Panc1 (cell line): ENCODE data around the gene MROH2A.

Experiments used
- CTCF ChIP-seq: fragments of 450-650 bp; IDR thresholded peaks from 2 replicates; pipeline ENCODE4 v1.5.1; 2017; ENCODE audit warnings: mild to moderate bottlenecking
- POLR2AphosphoS5 ChIP-seq: IDR thresholded peaks from 2 replicates; pipeline ENCODE4 v1.6.1; 2012; ENCODE audit warnings: mild to moderate bottlenecking, low read depth, low read length, moderate library complexity
- REST ChIP-seq, 2 experiments: IDR thresholded peaks; 2 replicates each; pipeline ENCODE4 v1.6.1; 2011 to 2012; ENCODE audit warnings: low read depth in 2 of 2, control low read depth in 1 of 2, low read length in 1 of 2, mild to moderate bottlenecking in 1 of 2, moderate library complexity in 1 of 2; ENCODE audit not compliant: insufficient read depth in 1 of 2
- SIN3A ChIP-seq: IDR thresholded peaks from 2 replicates; pipeline ENCODE4 v1.6.1; 2012; ENCODE audit warnings: low read depth, mild to moderate bottlenecking, low read length, moderate library complexity, borderline replicate concordance; ENCODE audit not compliant: insufficient read depth
- TCF7L2 ChIP-seq: IDR thresholded peaks from 2 replicates; pipeline ENCODE4 v1.6.1; 2011; ENCODE audit warnings: mild to moderate bottlenecking, low read depth, low read length, inconsistent platforms

GRCh38 chr2:233766416-233766815 is 11.7 kb upstream of the MROH2A start:
- TF ChIP-seq REST (IDR thresholded peaks at IDR 0.05; ENCODE audit: insufficient read depth in 1 of 2, low read depth in 2 of 2, low read length in 1 of 2) (no peak), CTCF (no peak), POLR2AphosphoS5 (no peak), TCF7L2 (no peak), SIN3A (no peak)
